ENCODE data around the gene LOC128125822.

The LOC128125822 gene

GRCh38 chr6:63543982-63544381 is 28.3 kb upstream of the LOC128125822 start:
- Mint-ChIP-seq H3K27ac (no peak overlapping the region), H3K27me3 (ENCODE audit: insufficient read depth) (peaks cover 95% of the 10 kb centered on the region), H3K36me3 (ENCODE audit: low read depth) (no peaks in the 10 kb centered on the region), H3K9me3 (no peaks in the 10 kb centered on the region), H3K4me3 (no peak overlapping the region), H3K4me1 (no peaks in the 10 kb centered on the region)
- TF ChIP-seq, protein P1, sequence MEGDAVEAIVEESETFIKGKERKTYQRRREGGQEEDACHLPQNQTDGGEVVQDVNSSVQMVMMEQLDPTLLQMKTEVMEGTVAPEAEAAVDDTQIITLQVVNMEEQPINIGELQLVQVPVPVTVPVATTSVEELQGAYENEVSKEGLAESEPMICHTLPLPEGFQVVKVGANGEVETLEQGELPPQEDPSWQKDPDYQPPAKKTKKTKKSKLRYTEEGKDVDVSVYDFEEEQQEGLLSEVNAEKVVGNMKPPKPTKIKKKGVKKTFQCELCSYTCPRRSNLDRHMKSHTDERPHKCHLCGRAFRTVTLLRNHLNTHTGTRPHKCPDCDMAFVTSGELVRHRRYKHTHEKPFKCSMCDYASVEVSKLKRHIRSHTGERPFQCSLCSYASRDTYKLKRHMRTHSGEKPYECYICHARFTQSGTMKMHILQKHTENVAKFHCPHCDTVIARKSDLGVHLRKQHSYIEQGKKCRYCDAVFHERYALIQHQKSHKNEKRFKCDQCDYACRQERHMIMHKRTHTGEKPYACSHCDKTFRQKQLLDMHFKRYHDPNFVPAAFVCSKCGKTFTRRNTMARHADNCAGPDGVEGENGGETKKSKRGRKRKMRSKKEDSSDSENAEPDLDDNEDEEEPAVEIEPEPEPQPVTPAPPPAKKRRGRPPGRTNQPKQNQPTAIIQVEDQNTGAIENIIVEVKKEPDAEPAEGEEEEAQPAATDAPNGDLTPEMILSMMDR (conservative IDR thresholded peaks at IDR 0.05): no peak
- WGBS, 2 experiments (ENCODE audit: insufficient coverage in 1 of 2, insufficient read length in 1 of 2): 94% methylated on average over 2 of the region's 3 CpGs; no CpG with 5 or more reads in 1 of the 2 experiments
- Histone ChIP-seq H3K27ac (ENCODE audit: low read depth, low read length) (no peak overlapping the region), H3K4me3 (ENCODE audit: low read length) (no peak overlapping the region), H3K4me1 (ENCODE audit: control insufficient read depth, insufficient read depth, low read length) (no peaks in the 10 kb centered on the region), H3K9me3 (ENCODE audit: control insufficient read depth, low read length) (no peaks in the 10 kb centered on the region), H3K9ac (ENCODE audit: extremely low read depth, low read length, poor library complexity, severe bottlenecking) (no peak overlapping the region), H3K27me3 (ENCODE audit: control insufficient read depth, insufficient read depth, low read length, poor library complexity, severe bottlenecking) (peaks cover 97% of the 10 kb centered on the region), H3K36me3 (ENCODE audit: control insufficient read depth, insufficient read depth, low read length) (no peaks in the 10 kb centered on the region)
- no peak for DNase-seq

DNA sequence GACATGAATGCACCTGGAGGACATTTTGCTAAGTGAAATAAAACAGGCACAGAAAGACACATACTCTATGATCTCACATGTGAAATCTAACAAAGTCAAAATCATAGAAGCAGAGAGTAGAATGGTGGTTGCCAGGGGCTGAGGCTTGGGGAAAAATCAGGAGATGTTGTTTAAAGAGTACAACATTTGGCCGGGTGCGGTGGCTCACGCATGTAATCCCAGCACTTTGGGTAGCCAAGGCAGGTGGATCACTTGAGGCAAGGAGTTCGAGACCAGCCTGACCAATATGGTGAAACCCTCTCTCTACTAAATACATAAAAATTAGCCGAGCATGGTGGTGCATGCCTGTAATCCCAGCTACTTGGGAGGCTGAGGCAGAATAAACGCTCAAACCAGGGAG is 26.0 kb upstream of the LOC128125822 start:
- no peaks in the 10 kb centered on the region for H3K4me1 ChIP-seq (ENCODE audit: control insufficient read depth, insufficient read depth, low read length)
- no peak overlapping the region for H3K27ac ChIP-seq (ENCODE audit: low read depth, low read length)
- no peaks in the 10 kb centered on the region for H3K4me1 Mint-ChIP-seq
- no peak overlapping the region for H3K4me3 ChIP-seq (ENCODE audit: low read length)
- DNase-seq: no peak
- peaks cover 94% of the 10 kb centered on the region for H3K27me3 Mint-ChIP-seq (ENCODE audit: insufficient read depth)
- no peaks in the 10 kb centered on the region for H3K36me3 Mint-ChIP-seq (ENCODE audit: low read depth)
- H3K4me3 Mint-ChIP-seq: no peak overlapping the region
- H3K36me3 ChIP-seq (ENCODE audit: control insufficient read depth, insufficient read depth, low read length): no peaks in the 10 kb centered on the region
- H3K9me3 ChIP-seq (ENCODE audit: control insufficient read depth, low read length): no peaks in the 10 kb centered on the region
- H3K9me3 Mint-ChIP-seq: no peaks in the 10 kb centered on the region
- WGBS, 2 experiments (ENCODE audit: insufficient coverage in 1 of 2, insufficient read length in 1 of 2): 85 to 91% methylated on average over 5 to 6 of the region's 6 CpGs
- no peak overlapping the region for H3K9ac ChIP-seq (ENCODE audit: extremely low read depth, low read length, poor library complexity, severe bottlenecking)
- peaks cover 97% of the 10 kb centered on the region for H3K27me3 ChIP-seq (ENCODE audit: control insufficient read depth, insufficient read depth, low read length, poor library complexity, severe bottlenecking)
- TF ChIP-seq, protein P1 (conservative IDR thresholded peaks at IDR 0.05): no peak
- no peak overlapping the region for H3K27ac Mint-ChIP-seq

- no peak for DNase-seq
- TF ChIP-seq, protein P1 (conservative IDR thresholded peaks at IDR 0.05): no peak
- H3K9me3 Mint-ChIP-seq: no peaks in the 10 kb centered on the region
- H3K27ac Mint-ChIP-seq: no peak overlapping the region
- no peak overlapping the region for H3K4me3 ChIP-seq (ENCODE audit: low read length)
- H3K36me3 Mint-ChIP-seq (ENCODE audit: low read depth): no peaks in the 10 kb centered on the region
- H3K4me1 Mint-ChIP-seq: no peaks in the 10 kb centered on the region
- no peak overlapping the region for H3K9ac ChIP-seq (ENCODE audit: extremely low read depth, low read length, poor library complexity, severe bottlenecking)
- no peak overlapping the region for H3K27ac ChIP-seq (ENCODE audit: low read depth, low read length)
- no peak overlapping the region for H3K4me3 Mint-ChIP-seq
- H3K4me1 ChIP-seq (ENCODE audit: control insufficient read depth, insufficient read depth, low read length): no peaks in the 10 kb centered on the region
- no peaks in the 10 kb centered on the region for H3K9me3 ChIP-seq (ENCODE audit: control insufficient read depth, low read length)
- no CpG with 5 or more reads among the region's 1 CpG for WGBS, 2 experiments (ENCODE audit: insufficient coverage in 1 of 2, insufficient read length in 1 of 2)
- peaks cover 92% of the 10 kb centered on the region for H3K27me3 Mint-ChIP-seq (ENCODE audit: insufficient read depth)
- H3K27me3 ChIP-seq (ENCODE audit: control insufficient read depth, insufficient read depth, low read length, poor library complexity, severe bottlenecking): peaks cover 92% of the 10 kb centered on the region
- H3K36me3 ChIP-seq (ENCODE audit: control insufficient read depth, insufficient read depth, low read length): no peaks in the 10 kb centered on the region
These were observed 25.6 kb upstream of the LOC128125822 start for GRCh38 chr6:63546697-63547096.
